Measurements from ENCODE around the gene APBB2. TPM values are rescaled to one million over a fixed set of nuclear protein-coding genes. Genes with fewer than 3 reads are reported as not detected.
A peak's percentile ranks its signal among the peaks of the same experiment; 100 is the strongest.

APBB2 gene
- total and polyA plus RNA-seq, 12 donors: 5.2 to 35.4 (median 26.3) TPM

DNA sequence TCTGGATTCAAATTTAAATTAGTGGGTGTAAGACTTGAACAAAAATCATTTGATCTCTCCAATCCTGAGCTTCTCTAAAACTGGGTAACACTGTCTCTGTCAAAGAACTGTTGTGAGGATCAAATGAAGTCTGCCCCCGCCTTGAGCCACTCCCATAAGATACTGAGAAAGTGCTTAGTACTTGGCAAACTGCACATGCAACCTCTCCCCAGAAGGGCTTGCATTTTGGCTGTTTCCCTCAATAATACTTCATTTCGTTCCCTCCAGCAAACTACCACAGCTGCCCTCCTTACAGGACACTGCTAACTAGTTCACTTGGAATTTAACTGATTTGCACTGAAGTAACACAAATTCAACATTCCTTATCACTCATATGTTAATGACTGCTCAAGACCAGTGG lies 79.8 kb downstream of the APBB2 start:
- no peak overlapping the region for H3K27ac ChIP-seq
- ATAC-seq (peak in 6 of 8 donors; percentile 23 to 72 (median 54)), DNase-seq (no peak)
- H3K4me3 ChIP-seq: no peak overlapping the region
- H3K4me1 ChIP-seq: peaks cover 0 to 53% (median 28%) of the 10 kb centered on the region in 9 donors
- WGBS, 2 donors: 72 to 74% methylated on average over 2 of the region's 2 CpGs
- TF ChIP-seq, protein P1, sequence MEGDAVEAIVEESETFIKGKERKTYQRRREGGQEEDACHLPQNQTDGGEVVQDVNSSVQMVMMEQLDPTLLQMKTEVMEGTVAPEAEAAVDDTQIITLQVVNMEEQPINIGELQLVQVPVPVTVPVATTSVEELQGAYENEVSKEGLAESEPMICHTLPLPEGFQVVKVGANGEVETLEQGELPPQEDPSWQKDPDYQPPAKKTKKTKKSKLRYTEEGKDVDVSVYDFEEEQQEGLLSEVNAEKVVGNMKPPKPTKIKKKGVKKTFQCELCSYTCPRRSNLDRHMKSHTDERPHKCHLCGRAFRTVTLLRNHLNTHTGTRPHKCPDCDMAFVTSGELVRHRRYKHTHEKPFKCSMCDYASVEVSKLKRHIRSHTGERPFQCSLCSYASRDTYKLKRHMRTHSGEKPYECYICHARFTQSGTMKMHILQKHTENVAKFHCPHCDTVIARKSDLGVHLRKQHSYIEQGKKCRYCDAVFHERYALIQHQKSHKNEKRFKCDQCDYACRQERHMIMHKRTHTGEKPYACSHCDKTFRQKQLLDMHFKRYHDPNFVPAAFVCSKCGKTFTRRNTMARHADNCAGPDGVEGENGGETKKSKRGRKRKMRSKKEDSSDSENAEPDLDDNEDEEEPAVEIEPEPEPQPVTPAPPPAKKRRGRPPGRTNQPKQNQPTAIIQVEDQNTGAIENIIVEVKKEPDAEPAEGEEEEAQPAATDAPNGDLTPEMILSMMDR (IDR thresholded peaks at IDR 0.05): no peak
- intact Hi-C loops (cut with DNase I): no loop called here
- H3K36me3 ChIP-seq: no peaks in the 10 kb centered on the region
- H3K27me3 ChIP-seq: no peaks in the 10 kb centered on the region
- H3K9me3 ChIP-seq: peaks cover 0 to 9% (median 0%) of the 10 kb centered on the region in 11 donors

DNA sequence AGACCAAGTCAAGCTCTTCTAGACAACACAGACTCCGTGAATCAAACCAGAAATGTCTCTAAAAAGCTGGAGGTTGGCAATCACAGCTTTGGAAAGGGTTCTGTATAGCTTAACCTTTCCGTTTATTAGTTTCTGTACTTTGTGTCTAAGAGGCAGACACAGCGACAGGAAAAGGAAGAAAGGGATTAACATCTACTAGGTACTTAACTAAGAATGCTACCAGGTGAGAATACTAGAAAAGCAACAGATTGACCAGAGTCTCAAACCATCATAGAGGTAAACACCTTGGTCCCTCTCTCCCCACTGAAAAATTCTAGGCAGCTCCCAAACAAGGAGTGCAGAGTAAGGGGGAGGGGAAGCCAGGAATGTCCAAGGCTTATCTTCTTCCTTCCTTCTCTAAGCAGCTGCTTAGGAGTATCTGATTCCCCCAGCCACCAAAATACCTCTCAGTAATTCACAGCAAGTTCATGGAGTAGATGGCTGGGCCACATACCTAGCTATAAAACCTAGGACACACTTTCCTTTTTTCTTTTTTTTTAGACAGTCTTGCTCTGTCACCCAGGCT lies 80.8 kb downstream of the APBB2 start:
- peak in 5 of 8 donors; percentile 27 to 62 (median 34) for ATAC-seq
- no peak for DNase-seq
- H3K9me3 ChIP-seq: peaks cover 0 to 6% (median 0%) of the 10 kb centered on the region in 11 donors
- intact Hi-C loops (cut with DNase I): no loop called here
- TF ChIP-seq, protein P1 (IDR thresholded peaks at IDR 0.05): no peak
- no peaks in the 10 kb centered on the region for H3K27me3 ChIP-seq
- H3K4me3 ChIP-seq: no peak overlapping the region
- WGBS, 2 donors: 59 to 73% methylated on average over 3 of the region's 3 CpGs
- no peaks in the 10 kb centered on the region for H3K36me3 ChIP-seq
- peaks cover 0 to 57% (median 28%) of the 10 kb centered on the region in 9 donors for H3K4me1 ChIP-seq
- H3K27ac ChIP-seq: no peak overlapping the region

DNA sequence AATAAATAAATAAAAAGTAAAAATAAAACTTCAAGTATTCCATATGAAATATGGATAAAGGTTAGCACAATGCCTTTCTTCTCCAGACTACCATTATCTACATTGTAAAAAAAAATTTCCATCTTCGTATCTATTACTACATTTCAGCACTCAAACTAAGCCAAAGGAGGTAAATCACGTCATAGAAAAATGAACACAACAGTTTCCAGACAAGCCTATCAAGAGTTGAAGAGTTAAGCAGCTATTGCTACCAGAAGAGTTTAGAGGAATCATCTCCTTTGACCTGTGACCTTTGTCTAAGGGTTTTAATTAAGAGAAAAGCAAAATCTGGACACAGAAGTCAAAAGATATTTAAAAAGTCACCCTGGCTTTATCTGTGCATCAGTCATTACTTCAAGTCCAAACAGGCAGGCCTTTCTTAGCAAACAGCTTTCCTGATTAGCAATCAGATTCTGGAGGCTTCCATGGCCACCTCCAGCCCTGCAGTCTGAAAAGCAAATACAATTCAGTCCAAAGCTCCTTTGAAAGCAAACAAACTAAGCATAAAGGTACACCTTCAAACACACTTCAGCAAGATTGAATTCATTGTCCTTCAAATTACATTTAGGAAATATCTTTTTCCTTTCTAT lies 82.2 kb downstream of the APBB2 start:
- Histone ChIP-seq H3K36me3 (no peaks in the 10 kb centered on the region), H3K4me1 (peaks cover 0 to 57% (median 28%) of the 10 kb centered on the region in 9 donors), H3K9me3 (no peaks in the 10 kb centered on the region), H3K27me3 (no peaks in the 10 kb centered on the region), H3K4me3 (no peak overlapping the region), H3K27ac (no peak overlapping the region)
- TF ChIP-seq, protein P1 (IDR thresholded peaks at IDR 0.05): no peak
- no peak for ATAC-seq
- intact Hi-C loops (cut with DNase I): no loop called here
- no peak for DNase-seq
- 81 to 92% methylated on average over 2 of the region's 2 CpGs for WGBS, 2 donors

DNA sequence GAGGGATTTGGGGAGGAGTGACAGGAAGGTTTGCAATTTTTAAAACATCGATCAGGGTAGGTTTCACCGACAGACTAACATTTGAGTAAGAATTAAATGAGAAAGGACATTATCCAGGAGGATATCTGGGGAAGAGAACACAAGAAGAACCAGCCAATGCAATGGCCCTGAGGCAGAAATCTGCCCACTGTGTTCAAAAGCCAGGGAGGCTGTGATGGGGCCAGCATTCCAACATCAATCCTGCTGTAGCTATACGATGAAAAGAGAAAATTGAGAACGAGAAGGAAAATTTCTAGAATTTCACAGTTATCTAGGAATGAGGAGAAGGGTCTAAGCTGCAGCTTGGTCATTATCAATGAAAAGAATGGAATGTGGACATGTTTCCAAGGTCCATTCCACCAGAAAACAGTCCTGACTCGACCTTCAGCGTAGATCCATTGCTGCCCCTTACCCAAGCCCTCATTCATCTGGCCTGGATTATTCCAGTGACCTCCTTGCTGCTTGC lies 84.4 kb downstream of the APBB2 start:
- H3K4me3 ChIP-seq: no peak overlapping the region
- H3K27ac ChIP-seq: no peak overlapping the region
- H3K36me3 ChIP-seq: no peaks in the 10 kb centered on the region
- intact Hi-C loops (cut with DNase I): no loop called here
- no peak for DNase-seq
- 78 to 79% methylated on average over 6 of the region's 6 CpGs for WGBS, 2 donors
- H3K4me1 ChIP-seq: peaks cover 0 to 46% (median 27%) of the 10 kb centered on the region in 9 donors
- no peak for ATAC-seq
- H3K9me3 ChIP-seq: no peaks in the 10 kb centered on the region
- TF ChIP-seq, protein P1 (IDR thresholded peaks at IDR 0.05): no peak
- H3K27me3 ChIP-seq: no peaks in the 10 kb centered on the region

Data from heart right ventricle (tissue), 16 donors.